Panc1 (cell line): Measurements from ENCODE around the gene ADARB2. TPM values are rescaled to one million over a fixed set of nuclear protein-coding genes. Genes with fewer than 3 reads are reported as not detected.
"Not testable (repeated sequence)": the region's sequence is repeated elsewhere in the genome, so short reads cannot be mapped to it uniquely, and the experiment has no call there.

Source experiments
- ATAC-seq: fragments of 200-7000 bp; cut with Tn5 transposase; 2 replicates; pipeline ENCODE4 v1.9.1; 2020; ENCODE audit warnings: mild to moderate bottlenecking, moderate library complexity
- BruUV-seq: library from RNA; stranded (reverse); fragments of 400-500 nt; replicated peaks from 2 replicates; lab custom pipeline; 2021; lab: Mats Ljungman, UMichigan
- CTCF ChIA-PET: fragments of 300-600 bp; sonication (Branson Sonifier 250); formaldehyde crosslinking; loops from one replicate; lab custom pipeline; 2022; ENCODE audit warnings: antibody characterized with exemption; lab: Charles Lee
- POLR2A ChIA-PET: fragments of 300-600 bp; sonication (Branson Sonifier 250); formaldehyde crosslinking; loops from one replicate; lab custom pipeline; 2022; ENCODE audit warnings: antibody characterized with exemption; lab: Charles Lee
- DNase-seq: peaks from one replicate; pipeline ENCODE4 v3.0.0-alpha.2; 2010; ENCODE audit warnings: low read depth, low spot score
- H3K27ac ChIP-seq: 2 replicates; pipeline ENCODE4 v1.5.1; 2011; ENCODE audit warnings: mild to moderate bottlenecking, low read length, inconsistent platforms
- H3K27me3 ChIP-seq: fragments of 200-500 bp; sonication (Bioruptor generic); 2 replicates; pipeline ENCODE4 v1.6.0; 2014; ENCODE audit warnings: low read length, inconsistent platforms; ENCODE audit not compliant: control insufficient read depth, insufficient read depth
- H3K36me3 ChIP-seq: fragments of 200-500 bp; sonication (Bioruptor generic); 2 replicates; pipeline ENCODE4 v1.5.1; 2014; ENCODE audit warnings: inconsistent platforms, mild to moderate bottlenecking, low read length, moderate library complexity; ENCODE audit not compliant: control insufficient read depth, insufficient read depth
- H3K4me1 ChIP-seq: 2 replicates; pipeline ENCODE4 v1.5.1; 2011; ENCODE audit warnings: inconsistent platforms, mild to moderate bottlenecking, low read length, moderate library complexity; ENCODE audit not compliant: control insufficient read depth, insufficient read depth
- H3K4me3 ChIP-seq, 2 experiments: 2 replicates each; pipeline ENCODE4 v1.5.1; 2011 to 2012; ENCODE audit warnings: low read depth in 2 of 2, low read length in 2 of 2, mild to moderate bottlenecking in 2 of 2, inconsistent platforms in 1 of 2, moderate library complexity in 1 of 2
- H3K9me3 ChIP-seq: fragments of 200-500 bp; sonication (Bioruptor generic); 2 replicates; pipeline ENCODE4 v1.5.1; 2014; ENCODE audit warnings: low read depth, mild to moderate bottlenecking, inconsistent platforms, low read length, moderate library complexity; ENCODE audit not compliant: control insufficient read depth, insufficient read depth
- CTCF ChIP-seq: fragments of 450-650 bp; IDR thresholded peaks from 2 replicates; pipeline ENCODE4 v1.5.1; 2017; ENCODE audit warnings: mild to moderate bottlenecking
- POLR2AphosphoS5 ChIP-seq: IDR thresholded peaks from 2 replicates; pipeline ENCODE4 v1.6.1; 2012; ENCODE audit warnings: mild to moderate bottlenecking, low read depth, low read length, moderate library complexity
- REST ChIP-seq, 2 experiments: IDR thresholded peaks; 2 replicates each; pipeline ENCODE4 v1.6.1; 2011 to 2012; ENCODE audit warnings: low read depth in 2 of 2, control low read depth in 1 of 2, low read length in 1 of 2, mild to moderate bottlenecking in 1 of 2, moderate library complexity in 1 of 2; ENCODE audit not compliant: insufficient read depth in 1 of 2
- SIN3A ChIP-seq: IDR thresholded peaks from 2 replicates; pipeline ENCODE4 v1.6.1; 2012; ENCODE audit warnings: low read depth, mild to moderate bottlenecking, low read length, moderate library complexity, borderline replicate concordance; ENCODE audit not compliant: insufficient read depth
- TCF7L2 ChIP-seq: IDR thresholded peaks from 2 replicates; pipeline ENCODE4 v1.6.1; 2011; ENCODE audit warnings: mild to moderate bottlenecking, low read depth, low read length, inconsistent platforms
- in situ Hi-C: cut with HindIII; loops from 2 replicates; pipeline ENCODE4 v1.10.0; 2016; ENCODE audit warnings: low sequenced_read_pairs, low pct_unique_long_range_greater_than_20kb
- intact Hi-C: fragments of 100-400 bp; cut with micrococcal nuclease; formaldehyde crosslinking; loops from one replicate; pipeline ENCODE4 v1.10.0; 2022; ENCODE audit not compliant: unreplicated experiment
- total RNA-seq: library from RNA; stranded (reverse); gene quantifications from one replicate; pipeline ENCODE4 v1.2.1, GENCODE V29; 2021; ENCODE audit not compliant: unreplicated experiment

ADARB2 gene
- total RNA-seq, 1 experiment from 2014 or later, result 0.31 TPM

- H3K4me3 ChIP-seq, result no peak overlapping the region
- no TSS peak for BruUV-seq
Observed at GRCh38 chr10:1774796-1775195, 37.5 kb upstream of the ADARB2 start.

GRCh38 chr10:1773204-1773603 is 35.9 kb upstream of the ADARB2 start:
- H3K4me3 ChIP-seq, H3K27me3 ChIP-seq, POLR2A ChIA-PET, in situ Hi-C loops, BruUV-seq, DNase-seq, H3K27ac ChIP-seq, H3K36me3 ChIP-seq, intact Hi-C loops, ATAC-seq, H3K4me1 ChIP-seq, H3K9me3 ChIP-seq, CTCF ChIA-PET: not testable (repeated sequence)

More at GRCh38 chr10:1774796-1775195, 37.5 kb upstream of the ADARB2 start:
- Histone ChIP-seq H3K9me3 (no peaks in the 10 kb centered on the region), H3K27ac (no peak overlapping the region), H3K36me3 (no peaks in the 10 kb centered on the region), H3K4me1 (no peaks in the 10 kb centered on the region), H3K27me3 (no peaks in the 10 kb centered on the region)
- ATAC-seq (no peak), DNase-seq (no peak)
- ChIA-PET POLR2A (no interaction called here), CTCF (no interaction called here)
- intact Hi-C loops, result no loop called here
- no peak for TF ChIP-seq SIN3A
- TF ChIP-seq CTCF, result no peak
- no peak for TF ChIP-seq POLR2AphosphoS5
- TF ChIP-seq TCF7L2, result no peak
- in situ Hi-C loops, result no loop called here

- ATAC-seq (no peak), DNase-seq (no peak)
- H3K36me3 ChIP-seq, result no peaks in the 10 kb centered on the region
- POLR2A ChIA-PET, result no interaction called here
- intact Hi-C loops, result no loop called here
- H3K9me3 ChIP-seq, result no peaks in the 10 kb centered on the region
- CTCF ChIA-PET, result no interaction called here
- H3K4me1 ChIP-seq, result no peaks in the 10 kb centered on the region
- in situ Hi-C loops, result no loop called here
- BruUV-seq, result no TSS peak
- no peak overlapping the region for H3K4me3 ChIP-seq
- TF ChIP-seq SIN3A (no peak), CTCF (no peak), REST (IDR thresholded peaks at IDR 0.05; ENCODE audit: insufficient read depth in 1 of 2, low read depth in 2 of 2, low read length in 1 of 2) (no peak), POLR2AphosphoS5 (no peak), TCF7L2 (no peak)
- H3K27me3 ChIP-seq, result no peaks in the 10 kb centered on the region; the same call in 1 of the 2 replicates
- no peak overlapping the region for H3K27ac ChIP-seq
Observed at GRCh38 chr10:1766049-1766448, 28.7 kb upstream of the ADARB2 start.
